NT2/D1 (cell line): ENCODE results near the gene METTL1.

Source experiments
- SUZ12 ChIP-seq: IDR thresholded peaks from 2 replicates; pipeline ENCODE4 v1.6.1; 2011; ENCODE audit not compliant: insufficient read length, insufficient read depth; ENCODE audit errors: extremely low read depth
- YY1 ChIP-seq: IDR thresholded peaks from 2 replicates; pipeline ENCODE4 v1.6.1; 2011; ENCODE audit not compliant: insufficient read length, insufficient read depth
- ZNF274 ChIP-seq: IDR thresholded peaks from 2 replicates; pipeline ENCODE4 v1.6.1; 2011; ENCODE audit warnings: mild to moderate bottlenecking, low read depth, low read length

DNA sequence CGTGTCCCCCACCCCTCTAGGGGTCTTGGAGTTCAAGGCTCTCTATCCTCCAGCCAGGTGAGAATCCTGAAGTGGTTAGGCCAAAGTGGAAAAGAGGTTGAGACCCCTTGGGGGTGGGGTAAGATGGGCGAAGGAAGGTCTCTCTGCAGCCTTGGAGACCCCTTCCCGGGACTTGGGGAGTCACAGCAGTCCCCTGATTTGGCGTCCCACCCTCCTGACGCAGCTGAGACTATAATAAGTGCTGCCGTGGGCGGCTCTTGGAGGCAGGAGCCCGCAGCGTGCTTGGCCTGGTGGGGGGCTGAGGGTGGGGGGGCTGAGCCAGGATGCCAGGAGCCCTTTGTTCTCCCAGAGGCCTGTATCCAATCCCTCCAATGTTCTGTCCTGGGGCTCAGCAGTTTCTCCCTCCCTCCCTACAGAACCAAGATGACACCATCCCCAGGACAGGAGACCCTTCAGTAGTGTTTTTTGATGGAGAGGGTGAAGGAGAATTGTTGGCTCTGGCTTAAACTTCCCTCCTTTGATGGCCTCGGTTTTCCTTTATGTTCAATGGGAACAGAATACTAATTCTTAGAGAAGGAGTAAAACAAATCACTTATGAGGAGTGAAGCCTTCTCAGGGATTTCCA lies 31.9 kb downstream of the METTL1 start:
- no peak for TF ChIP-seq YY1
- no peak for TF ChIP-seq ZNF274
- TF ChIP-seq SUZ12: no peak
